Measurements from ENCODE around the gene TNK1. TPM values are rescaled to one million over a fixed set of nuclear protein-coding genes. Genes with fewer than 3 reads are reported as not detected.
A peak's percentile ranks its signal among the peaks of the same experiment; 100 is the strongest.

The TNK1 gene
- total and polyA plus RNA-seq, 7 donors: 2.1 to 14.6 (median 5.4) TPM

DNA sequence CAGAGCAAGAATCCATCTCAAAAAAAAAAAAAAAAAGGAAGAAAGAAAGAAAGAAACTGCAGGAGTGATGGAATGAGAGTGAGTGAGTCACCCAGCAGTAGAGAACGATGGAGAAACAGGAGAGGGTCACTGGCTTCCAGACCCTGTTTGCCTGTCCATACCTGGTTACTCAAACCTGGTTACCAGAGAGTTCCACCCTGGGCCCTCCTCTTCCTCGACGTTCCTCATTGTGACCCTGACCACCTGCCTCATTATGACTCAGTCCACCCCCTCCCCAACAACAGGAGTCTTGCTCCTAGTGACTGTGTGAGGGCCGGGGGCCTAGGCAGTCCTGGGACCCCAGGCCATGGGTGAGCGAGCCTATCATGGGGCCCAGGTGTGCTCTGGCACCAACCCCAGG is 47.7 kb downstream of the TNK1 start, which contains the start of gene SPEM3:
Gene SPEM3, plus strand, starts transcription at position 301 of the 400 bp plus-strand sequence. Its CDS starts 46 bp downstream, at position 347.
- intact Hi-C loops (cut with DNase I): no loop called here
- H3K36me3 ChIP-seq: no peaks in the 10 kb centered on the region
- H3K27me3 ChIP-seq: peaks cover 0 to 2% (median 0%) of the 10 kb centered on the region in 3 donors
- H3K9me3 ChIP-seq: no peaks in the 10 kb centered on the region
- WGBS, 2 donors: 49 to 74% methylated on average over 5 of the region's 5 CpGs
- no peak for DNase-seq
- no peaks in the 10 kb centered on the region for H3K4me1 ChIP-seq
- no peak for TF ChIP-seq POLR2AphosphoS5 (IDR thresholded peaks at IDR 0.05)
- TF ChIP-seq CTCF (IDR thresholded peaks at IDR 0.05): no peak
- TF ChIP-seq EP300 (IDR thresholded peaks at IDR 0.05): no peak
- TF ChIP-seq POLR2A (IDR thresholded peaks at IDR 0.05): no peak
- H3K27ac ChIP-seq: no peak within 1 kb of the TSS
- H3K4me3 ChIP-seq: no peak within 1 kb of the TSS

- Histone ChIP-seq H3K36me3 (no peaks in the 10 kb centered on the region), H3K27ac (no peak overlapping the region), H3K4me1 (no peaks in the 10 kb centered on the region), H3K9me3 (no peaks in the 10 kb centered on the region), H3K4me3 (no peak overlapping the region), H3K27me3 (peaks cover 0 to 13% (median 3%) of the 10 kb centered on the region in 3 donors)
- TF ChIP-seq CTCF (IDR thresholded peaks at IDR 0.05) (no peak), POLR2A (IDR thresholded peaks at IDR 0.05) (no peak), POLR2AphosphoS5 (IDR thresholded peaks at IDR 0.05) (no peak), EP300 (IDR thresholded peaks at IDR 0.05) (no peak)
- 94% methylated on average over 10 of the region's 10 CpGs for WGBS, 2 donors
- intact Hi-C loops (cut with DNase I): no loop called here
- DNase-seq: peak; percentile 62
Observed at GRCh38 chr17:7429722-7430121, 48.8 kb downstream of the TNK1 start.

DNA sequence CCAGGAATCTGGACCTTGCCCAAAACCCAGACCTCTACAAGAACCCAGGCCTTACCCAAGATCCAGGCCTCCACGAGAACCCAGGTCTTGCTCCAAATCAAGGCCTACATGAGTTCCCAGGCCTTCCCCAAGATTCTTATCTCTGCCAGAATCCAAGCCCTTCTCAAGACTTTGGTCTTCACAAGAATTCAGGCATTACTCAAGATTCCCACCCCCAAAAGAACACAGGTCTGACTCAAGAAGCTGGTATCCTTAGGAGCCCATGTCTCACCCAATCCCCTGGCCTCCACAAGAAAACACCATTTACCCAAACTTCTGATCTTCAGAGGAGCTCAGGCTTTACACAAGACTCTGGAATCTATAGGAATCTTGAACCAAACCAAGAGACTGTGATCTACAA is 50.3 kb downstream of the TNK1 start:
- peaks cover 0 to 11% (median 11%) of the 10 kb centered on the region in 4 donors for H3K4me1 ChIP-seq
- WGBS, 2 donors: 89 to 96% methylated on average over 1 of the region's 1 CpG
- no peak for DNase-seq
- H3K4me3 ChIP-seq: no peak overlapping the region
- no peak overlapping the region for H3K27ac ChIP-seq
- no peaks in the 10 kb centered on the region for H3K36me3 ChIP-seq
- intact Hi-C loops (cut with DNase I): no loop called here
- peaks cover 7 to 27% (median 19%) of the 10 kb centered on the region in 3 donors for H3K27me3 ChIP-seq
- no peak for TF ChIP-seq CTCF (IDR thresholded peaks at IDR 0.05)
- no peaks in the 10 kb centered on the region for H3K9me3 ChIP-seq

DNA sequence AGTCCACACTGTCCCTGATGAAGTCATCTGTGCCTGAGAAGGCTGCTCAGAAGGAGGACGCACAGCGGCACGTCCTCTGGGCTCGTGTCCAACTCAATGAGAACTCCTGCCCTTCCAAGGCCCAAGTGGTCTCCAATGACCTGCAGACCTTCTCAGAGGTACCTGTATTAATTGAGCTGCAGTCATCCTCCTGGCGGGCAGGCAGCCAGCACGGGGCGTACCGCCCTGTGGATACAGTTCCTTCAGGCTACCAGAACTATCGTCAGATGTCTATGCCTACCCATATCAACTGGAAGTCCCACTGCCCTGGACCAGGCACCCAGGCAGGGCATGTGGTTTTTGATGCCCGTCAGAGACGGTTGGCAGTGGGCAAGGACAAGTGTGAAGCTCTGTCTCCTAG is 51.4 kb downstream of the TNK1 start:
- intact Hi-C loops (cut with DNase I): no loop called here
- H3K9me3 ChIP-seq: no peaks in the 10 kb centered on the region
- 93 to 96% methylated on average over 11 of the region's 11 CpGs for WGBS, 2 donors

More for the DNA sequence above, 51.4 kb downstream of the TNK1 start:
- Histone ChIP-seq H3K36me3 (no peaks in the 10 kb centered on the region), H3K27me3 (peaks cover 12 to 30% (median 27%) of the 10 kb centered on the region in 3 donors), H3K4me3 (no peak overlapping the region), H3K4me1 (peaks cover 0 to 22% (median 21%) of the 10 kb centered on the region in 4 donors), H3K27ac (no peak overlapping the region)
- no peak for DNase-seq
- TF ChIP-seq POLR2AphosphoS5 (IDR thresholded peaks at IDR 0.05): no peak
- no peak for TF ChIP-seq EP300 (IDR thresholded peaks at IDR 0.05)
- TF ChIP-seq CTCF (IDR thresholded peaks at IDR 0.05): no peak
- no peak for TF ChIP-seq POLR2A (IDR thresholded peaks at IDR 0.05)
